ENCODE measurements around the gene DBF4B. TPM values are rescaled to one million over a fixed set of nuclear protein-coding genes. Genes with fewer than 3 reads are reported as not detected.

DBF4B gene
- total and polyA plus RNA-seq, 2 of the 13 experiments (the other 11 are each of a cell fraction or from before 2014, with no cell fraction given) = 11.7 to 13.2 TPM

GRCh38 chr17:44774271-44775135 is 66.0 kb downstream of the DBF4B start (continued):
- TF ChIP-seq ZNF543 (CRISPR knock-in tag; IDR thresholded peaks at IDR 0.05) = no peak
- no peak for TF ChIP-seq NCOA1 (CRISPR knock-in tag; IDR thresholded peaks at IDR 0.05)
- TF ChIP-seq PCBP2 (optimal IDR thresholded peaks at IDR 0.05; ENCODE audit: low read depth, low read length, poor library complexity, severe bottlenecking) = no peak
- TF ChIP-seq AKAP8 (CRISPR knock-in tag; IDR thresholded peaks at IDR 0.05) = no peak
- no peak for TF ChIP-seq ZNF7 (CRISPR knock-in tag; IDR thresholded peaks at IDR 0.05)
- TF ChIP-seq SMAD3 (CRISPR knock-in tag; IDR thresholded peaks at IDR 0.05) = 0 out of 2 replicates have a peak, but pooled peaks have one; percentile 27
- TF ChIP-seq ZSCAN12 (CRISPR knock-in tag; IDR thresholded peaks at IDR 0.05) = no peak
- no peak for TF ChIP-seq ZNF607 (CRISPR knock-in tag; IDR thresholded peaks at IDR 0.05; ENCODE audit: borderline replicate concordance)
- TF ChIP-seq CBX1 (IDR thresholded peaks at IDR 0.05; ENCODE audit: low read depth) = no peak
- 0 out of 2 replicates have a peak, but pooled peaks have one; percentile 72 for TF ChIP-seq ZNF136 (CRISPR knock-in tag; IDR thresholded peaks at IDR 0.05; ENCODE audit: low read depth)
- peak; percentile 19; the same call in 1 of the 2 replicates for TF ChIP-seq HDAC2 (CRISPR knock-in tag; IDR thresholded peaks at IDR 0.05)
- TF ChIP-seq NFAT5 (CRISPR knock-in tag; IDR thresholded peaks at IDR 0.05) = no peak
- no peak for TF ChIP-seq ZNF629 (CRISPR knock-in tag; conservative IDR thresholded peaks at IDR 0.05)
- TF ChIP-seq ZNF709 (CRISPR knock-in tag; IDR thresholded peaks at IDR 0.05) = no peak
- TF ChIP-seq, protein P1, sequence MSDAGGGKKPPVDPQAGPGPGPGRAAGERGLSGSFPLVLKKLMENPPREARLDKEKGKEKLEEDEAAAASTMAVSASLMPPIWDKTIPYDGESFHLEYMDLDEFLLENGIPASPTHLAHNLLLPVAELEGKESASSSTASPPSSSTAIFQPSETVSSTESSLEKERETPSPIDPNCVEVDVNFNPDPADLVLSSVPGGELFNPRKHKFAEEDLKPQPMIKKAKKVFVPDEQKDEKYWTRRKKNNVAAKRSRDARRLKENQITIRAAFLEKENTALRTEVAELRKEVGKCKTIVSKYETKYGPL (CRISPR knock-in tag; IDR thresholded peaks at IDR 0.05) = no peak
- no peak for TF ChIP-seq ONECUT2 (CRISPR knock-in tag; IDR thresholded peaks at IDR 0.05)
- no peak; the same call in 1 of the 2 replicates for TF ChIP-seq THAP9 (CRISPR knock-in tag; IDR thresholded peaks at IDR 0.05; ENCODE audit: borderline replicate concordance)
- TF ChIP-seq, protein P2, sequence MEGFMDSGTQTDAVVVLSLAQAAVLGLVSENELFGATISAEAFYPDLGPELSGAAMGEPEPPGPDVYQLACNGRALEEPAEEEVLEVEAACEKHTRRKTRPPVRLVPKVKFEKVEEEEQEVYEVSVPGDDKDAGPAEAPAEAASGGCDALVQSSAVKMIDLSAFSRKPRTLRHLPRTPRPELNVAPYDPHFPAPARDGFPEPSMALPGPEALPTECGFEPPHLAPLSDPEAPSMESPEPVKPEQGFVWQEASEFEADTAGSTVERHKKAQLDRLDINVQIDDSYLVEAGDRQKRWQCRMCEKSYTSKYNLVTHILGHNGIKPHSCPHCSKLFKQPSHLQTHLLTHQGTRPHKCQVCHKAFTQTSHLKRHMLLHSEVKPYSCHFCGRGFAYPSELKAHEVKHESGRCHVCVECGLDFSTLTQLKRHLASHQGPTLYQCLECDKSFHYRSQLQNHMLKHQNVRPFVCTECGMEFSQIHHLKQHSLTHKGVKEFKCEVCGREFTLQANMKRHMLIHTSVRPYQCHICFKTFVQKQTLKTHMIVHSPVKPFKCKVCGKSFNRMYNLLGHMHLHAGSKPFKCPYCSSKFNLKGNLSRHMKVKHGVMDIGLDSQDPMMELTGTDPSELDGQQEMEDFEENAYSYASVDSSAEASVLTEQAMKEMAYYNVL (CRISPR knock-in tag; IDR thresholded peaks at IDR 0.05; ENCODE audit: borderline replicate concordance) = no peak
- no peak for TF ChIP-seq ZNF143 (CRISPR knock-in tag; IDR thresholded peaks at IDR 0.05)

Data from HepG2 (cell line).